ENCODE measurements around the gene SUSD4.

DNA sequence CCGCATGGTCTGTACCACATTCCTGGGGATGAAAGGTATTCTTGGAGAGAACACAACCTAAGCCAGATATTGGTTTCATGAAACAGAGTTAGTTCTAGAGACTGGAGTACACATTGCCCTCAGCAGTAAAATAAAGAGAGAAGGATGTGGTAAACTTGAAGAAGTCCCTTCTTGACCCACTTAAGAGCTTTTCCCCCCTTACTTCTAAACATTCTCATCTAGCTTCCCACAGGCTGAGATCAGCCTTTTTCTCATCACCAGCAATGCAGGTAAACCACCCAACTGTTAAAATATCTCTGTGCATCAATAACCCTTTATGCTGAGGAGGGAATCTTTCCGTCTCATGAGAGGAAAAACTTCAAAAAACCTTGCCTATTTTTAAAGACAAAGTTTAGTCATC is 62.6 kb downstream of the SUSD4 start:
- TF ChIP-seq POLR2A (IDR thresholded peaks at IDR 0.05; ENCODE audit: low read length), result no peak
- TF ChIP-seq GATA1 (IDR thresholded peaks at IDR 0.05; ENCODE audit: low read depth, low read length), result no peak

Measured in erythroblast (primary cell).